Measurements from ENCODE around the gene TERT.
A peak's percentile ranks its signal among the peaks of the same experiment; 100 is the strongest.

The TERT gene

GRCh38 chr5:1317921-1318565 lies 23.2 kb upstream of the TERT start:
- no peak for DNase-seq

- no peak for DNase-seq
Measured at GRCh38 chr5:1316588-1317340, 21.9 kb upstream of the TERT start.

- DNase-seq: peak; percentile 60
Measured at GRCh38 chr5:1315709-1316587, 21.1 kb upstream of the TERT start.

- DNase-seq: no peak
Measured at GRCh38 chr5:1315018-1315708, 20.3 kb upstream of the TERT start.

- no peak for DNase-seq
Measured at GRCh38 chr5:1314564-1314982, 19.7 kb upstream of the TERT start.

GRCh38 chr5:1312993-1313833 lies 18.3 kb upstream of the TERT start:
- peak; percentile 45 for DNase-seq

GRCh38 chr5:1312206-1312605 lies 17.3 kb upstream of the TERT start:
- DNase-seq: no peak

- DNase-seq: no peak
Measured at GRCh38 chr5:1311439-1312055, 16.7 kb upstream of the TERT start.

- no peak for DNase-seq
Measured at GRCh38 chr5:1310118-1310517, 15.2 kb upstream of the TERT start.

- no peak for DNase-seq
Measured at GRCh38 chr5:1304033-1304432, 9.2 kb upstream of the TERT start.

- DNase-seq: no peak
Measured at GRCh38 chr5:1302258-1302657, 7.4 kb upstream of the TERT start.

- DNase-seq: no peak
Measured at GRCh38 chr5:1300581-1301083, 5.8 kb upstream of the TERT start.

- DNase-seq: no peak
Measured at GRCh38 chr5:1299961-1300360, 5.1 kb upstream of the TERT start.

- DNase-seq: no peak
Measured at GRCh38 chr5:1299511-1299850, 4.6 kb upstream of the TERT start.

- no peak for DNase-seq
Measured at GRCh38 chr5:1298723-1299510, 4.0 kb upstream of the TERT start.

GRCh38 chr5:1298067-1298551 lies 3.2 kb upstream of the TERT start:
- no peak for DNase-seq

- no peak for DNase-seq
Measured at GRCh38 chr5:1297243-1297642, 2.4 kb upstream of the TERT start.

- no peak for DNase-seq
Measured at GRCh38 chr5:1295650-1296037, 776 bp upstream of the TERT start.

- peak; percentile 46 for DNase-seq
Measured at GRCh38 chr5:1294206-1294834, 548 bp downstream of the TERT start.

Data from stimulated activated CD4-positive, alpha-beta T cell treated with anti-CD3 and anti-CD28 coated beads, Interleukin-15, amount 100 ng/mL, for 24 hours (primary cell).